ENCODE results near the gene CST9L. TPM values are rescaled to one million over a fixed set of nuclear protein-coding genes. Genes with fewer than 3 reads are reported as not detected.

CST9L gene
- polyA plus RNA-seq, 1 donor (not counting 4 experiments of a cell fraction or from before 2014, with no cell fraction given) = not detected

DNA sequence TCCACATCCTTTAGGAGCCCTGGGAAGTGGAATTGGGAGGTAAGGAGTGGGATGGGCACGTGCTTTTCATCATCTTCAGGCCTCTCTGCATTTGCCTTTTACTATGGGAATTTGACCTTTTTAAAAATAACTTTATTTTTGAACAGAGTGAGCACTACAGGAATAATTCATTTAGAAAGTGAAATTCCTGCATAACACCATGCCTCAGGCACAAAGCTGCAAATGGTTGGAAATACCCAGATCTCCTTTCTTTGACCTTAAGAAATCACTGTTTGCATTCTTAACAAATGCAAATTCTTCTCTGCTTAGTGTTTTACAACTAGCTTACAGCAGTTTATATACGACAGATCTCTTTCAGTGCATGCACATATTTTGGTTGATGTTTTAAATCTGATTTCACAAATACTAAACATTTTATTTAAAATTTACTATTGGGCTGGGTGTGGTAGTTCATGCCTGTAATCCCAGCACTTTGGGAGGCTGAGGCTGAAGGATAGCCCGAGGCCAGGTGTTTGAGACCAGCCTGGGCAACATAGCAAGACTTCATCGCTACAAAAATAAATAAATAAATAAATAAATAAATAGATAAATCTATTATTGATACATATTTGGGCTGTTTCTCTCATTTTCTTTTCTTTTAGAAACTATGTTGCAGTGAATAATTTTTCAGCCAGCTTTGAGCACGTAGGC is 52.9 kb downstream of the CST9L start:
- no peaks in the 10 kb centered on the region for H3K79me2 ChIP-seq (ENCODE audit: control insufficient read depth, insufficient read depth, low read length)
- no peak overlapping the region for H3K4me2 ChIP-seq (ENCODE audit: control insufficient read depth, extremely low read depth, insufficient read depth, low read depth, low read length)
- no peak for FAIRE-seq
- H3K9me1 ChIP-seq (ENCODE audit: control insufficient read depth, extremely low read depth, insufficient read depth, low read length) = no peaks in the 10 kb centered on the region
- H4K20me1 ChIP-seq (ENCODE audit: control insufficient read depth, extremely low read depth, insufficient read depth, low read length) = no peaks in the 10 kb centered on the region
- TF ChIP-seq EZH2 (IDR thresholded peaks at IDR 0.05; ENCODE audit: low read length) = no peak
- TF ChIP-seq, protein P1, sequence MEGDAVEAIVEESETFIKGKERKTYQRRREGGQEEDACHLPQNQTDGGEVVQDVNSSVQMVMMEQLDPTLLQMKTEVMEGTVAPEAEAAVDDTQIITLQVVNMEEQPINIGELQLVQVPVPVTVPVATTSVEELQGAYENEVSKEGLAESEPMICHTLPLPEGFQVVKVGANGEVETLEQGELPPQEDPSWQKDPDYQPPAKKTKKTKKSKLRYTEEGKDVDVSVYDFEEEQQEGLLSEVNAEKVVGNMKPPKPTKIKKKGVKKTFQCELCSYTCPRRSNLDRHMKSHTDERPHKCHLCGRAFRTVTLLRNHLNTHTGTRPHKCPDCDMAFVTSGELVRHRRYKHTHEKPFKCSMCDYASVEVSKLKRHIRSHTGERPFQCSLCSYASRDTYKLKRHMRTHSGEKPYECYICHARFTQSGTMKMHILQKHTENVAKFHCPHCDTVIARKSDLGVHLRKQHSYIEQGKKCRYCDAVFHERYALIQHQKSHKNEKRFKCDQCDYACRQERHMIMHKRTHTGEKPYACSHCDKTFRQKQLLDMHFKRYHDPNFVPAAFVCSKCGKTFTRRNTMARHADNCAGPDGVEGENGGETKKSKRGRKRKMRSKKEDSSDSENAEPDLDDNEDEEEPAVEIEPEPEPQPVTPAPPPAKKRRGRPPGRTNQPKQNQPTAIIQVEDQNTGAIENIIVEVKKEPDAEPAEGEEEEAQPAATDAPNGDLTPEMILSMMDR (optimal IDR thresholded peaks at IDR 0.05 in 1 of 3, IDR thresholded peaks at IDR 0.05 in 1 of 3, conservative IDR thresholded peaks at IDR 0.05 in 1 of 3; ENCODE audit: extremely low read depth in 1 of 3, insufficient read depth in 2 of 3, low read length in 3 of 3) = no peak
- H3K9ac ChIP-seq (ENCODE audit: control insufficient read depth, extremely low read depth, insufficient read depth, low read length) = no peak overlapping the region
- dilution Hi-C loops (cut with MboI; ENCODE audit: extremely low pct_ligation_motif_present, low sequenced_read_pairs) = no loop called here
- H2AFZ ChIP-seq (ENCODE audit: control insufficient read depth, low read length) = no peak overlapping the region
- no peak overlapping the region for H3K27ac ChIP-seq (ENCODE audit: control insufficient read depth, insufficient read depth, low read length)
- DNase-seq (ENCODE audit: low read depth, low spot score) = no peak
- H3K27me3 ChIP-seq (ENCODE audit: control insufficient read depth, extremely low read depth, insufficient read depth, low read length) = no peaks in the 10 kb centered on the region
- no peak overlapping the region for H3K4me3 ChIP-seq (ENCODE audit: control insufficient read depth in 2 of 3, extremely low read depth in 1 of 3, insufficient read depth in 2 of 3, low read depth in 1 of 3, low read length in 3 of 3)
- no peaks in the 10 kb centered on the region for H3K4me1 ChIP-seq (ENCODE audit: control insufficient read depth, extremely low read depth, insufficient read depth, low read length)
- H3K36me3 ChIP-seq (ENCODE audit: control insufficient read depth in 2 of 2, extremely low read depth in 1 of 2, insufficient read depth in 2 of 2, low read length in 2 of 2) = no peaks in the 10 kb centered on the region
- H3K9me3 ChIP-seq (ENCODE audit: control insufficient read depth, low read depth, low read length) = no peaks in the 10 kb centered on the region

GRCh38 chr20:23514848-23515247 is 53.4 kb downstream of the CST9L start:
- Histone ChIP-seq H3K4me3 (ENCODE audit: control insufficient read depth in 2 of 3, extremely low read depth in 1 of 3, insufficient read depth in 2 of 3, low read depth in 1 of 3, low read length in 3 of 3) (no peak overlapping the region), H3K79me2 (ENCODE audit: control insufficient read depth, insufficient read depth, low read length) (no peaks in the 10 kb centered on the region), H3K9ac (ENCODE audit: control insufficient read depth, extremely low read depth, insufficient read depth, low read length) (no peak overlapping the region), H3K27ac (ENCODE audit: control insufficient read depth, insufficient read depth, low read length) (no peak overlapping the region), H2AFZ (ENCODE audit: control insufficient read depth, low read length) (no peak overlapping the region), H3K4me2 (ENCODE audit: control insufficient read depth, extremely low read depth, insufficient read depth, low read depth, low read length) (no peak overlapping the region), H3K36me3 (ENCODE audit: control insufficient read depth in 2 of 2, extremely low read depth in 1 of 2, insufficient read depth in 2 of 2, low read length in 2 of 2) (no peaks in the 10 kb centered on the region), H4K20me1 (ENCODE audit: control insufficient read depth, extremely low read depth, insufficient read depth, low read length) (no peaks in the 10 kb centered on the region), H3K4me1 (ENCODE audit: control insufficient read depth, extremely low read depth, insufficient read depth, low read length) (no peaks in the 10 kb centered on the region), H3K27me3 (ENCODE audit: control insufficient read depth, extremely low read depth, insufficient read depth, low read length) (no peaks in the 10 kb centered on the region), H3K9me3 (ENCODE audit: control insufficient read depth, low read depth, low read length) (no peaks in the 10 kb centered on the region), H3K9me1 (ENCODE audit: control insufficient read depth, extremely low read depth, insufficient read depth, low read length) (no peaks in the 10 kb centered on the region)
- DNase-seq (ENCODE audit: low read depth, low spot score) (no peak), FAIRE-seq (no peak)
- dilution Hi-C loops (cut with MboI; ENCODE audit: extremely low pct_ligation_motif_present, low sequenced_read_pairs) = no loop called here
- TF ChIP-seq, protein P1 (optimal IDR thresholded peaks at IDR 0.05 in 1 of 3, IDR thresholded peaks at IDR 0.05 in 1 of 3, conservative IDR thresholded peaks at IDR 0.05 in 1 of 3; ENCODE audit: extremely low read depth in 1 of 3, insufficient read depth in 2 of 3, low read length in 3 of 3) = no peak
- no peak for TF ChIP-seq EZH2 (IDR thresholded peaks at IDR 0.05; ENCODE audit: low read length)

Other genes starting within 250 kb of the CST9L start
- gene NXT1, start 217.7 kb downstream of the CST9L start, polyA plus RNA-seq = 22.1 to 30.6 TPM (median 25.8 TPM) in 3 replicates
- gene GZF1, start 206.3 kb downstream of the CST9L start, polyA plus RNA-seq = 9.8 to 12.4 TPM (median 11.7 TPM) in 3 replicates
- gene NAPB, start 147.0 kb downstream of the CST9L start, polyA plus RNA-seq = 3.7 to 11.6 TPM (median 9.5 TPM) in 3 replicates
- not detected in 3 replicates for gene CSTL1, start 128.8 kb downstream of the CST9L start, polyA plus RNA-seq
- gene CST11, start 115.6 kb downstream of the CST9L start, polyA plus RNA-seq = not detected in 3 replicates
- gene CST8, start 77.4 kb downstream of the CST9L start, polyA plus RNA-seq = not detected in 3 replicates
- not detected in 3 replicates for gene CST9, start 37.4 kb upstream of the CST9L start, polyA plus RNA-seq
- 193 to 339 TPM (median 194 TPM) in 3 replicates for gene CST3, start 69.5 kb upstream of the CST9L start, polyA plus RNA-seq
- gene CST4, start 120.6 kb upstream of the CST9L start, polyA plus RNA-seq = not detected in 3 replicates
- not detected in 3 replicates for gene CST1, start 182.5 kb upstream of the CST9L start, polyA plus RNA-seq

Measured in keratinocyte (primary cell).